K562 (cell line): Measurements from ENCODE around the gene ATAD3B. TPM values are rescaled to one million over a fixed set of nuclear protein-coding genes. Genes with fewer than 3 reads are reported as not detected.

Experiments
- COPS2 ChIP-seq: fragments of 450-650 bp; conservative IDR thresholded peaks from 2 replicates; pipeline ENCODE4 v1.6.1; 2016; ENCODE audit warnings: mild to moderate bottlenecking, moderate library complexity
- CREB1 ChIP-seq, 2 experiments: sonication (generic) in 1 of 2; formaldehyde crosslinking in 1 of 2; IDR thresholded peaks; 2 replicates each; pipeline versions ENCODE4 v1.6.1 to v1.8.0; 2012 to 2022; ENCODE audit warnings: inconsistent platforms in 1 of 2, mild to moderate bottlenecking in 1 of 2, missing genetic modification reagents in 1 of 2, moderate library complexity in 1 of 2
- ELF1 ChIP-seq: fragments of 200-800 bp; sonication (Bioruptor generic); IDR thresholded peaks from 2 replicates; pipeline ENCODE4 v1.6.1; 2016; ENCODE audit warnings: missing genetic modification characterization, missing compliant biosample characterization
- HDAC8 ChIP-seq: fragments of 450-650 bp; IDR thresholded peaks from 2 replicates; pipeline ENCODE4 v1.6.1; 2016; ENCODE audit warnings: mild to moderate bottlenecking, missing genetic modification characterization, moderate library complexity, missing compliant biosample characterization
- KLF16 ChIP-seq: IDR thresholded peaks from 2 replicates; pipeline ENCODE4 v1.6.1; 2016; ENCODE audit warnings: antibody characterized with exemption
- MBD2 ChIP-seq: sonication (generic); IDR thresholded peaks from 2 replicates; pipeline ENCODE4 v1.6.1; 2016; ENCODE audit warnings: low read depth, borderline replicate concordance
- MCM5 ChIP-seq: fragments of 450-650 bp; IDR thresholded peaks from 2 replicates; pipeline ENCODE4 v1.6.1; 2016; ENCODE audit warnings: low read depth
- MEF2A ChIP-seq: IDR thresholded peaks from 2 replicates; pipeline ENCODE4 v1.6.1; 2011; ENCODE audit warnings: low read depth, mild to moderate bottlenecking, low read length, moderate library complexity; ENCODE audit not compliant: control insufficient read depth
- NR1H2 ChIP-seq: sonication (generic); formaldehyde crosslinking; IDR thresholded peaks from 2 replicates; pipeline ENCODE4 v1.4.0; 2020; ENCODE audit warnings: mild to moderate bottlenecking, missing genetic modification reagents
- NR2C2 ChIP-seq, 2 experiments: fragments of 200-800 bp in 1 of 2; sonication (Bioruptor generic) in 1 of 2; sonication (generic) in 1 of 2; formaldehyde crosslinking in 1 of 2; IDR thresholded peaks; 2 replicates each; pipeline versions ENCODE4 v1.6.1 to v1.8.0; 2016 to 2022; ENCODE audit warnings: mild to moderate bottlenecking in 1 of 2, missing compliant biosample characterization in 1 of 2, missing genetic modification characterization in 1 of 2, missing genetic modification reagents in 1 of 2
- POU5F1 ChIP-seq: fragments of 150-350 bp; IDR thresholded peaks from 2 replicates; pipeline ENCODE4 v1.6.1; 2014; ENCODE audit warnings: borderline replicate concordance, low read length, low read depth, mild to moderate bottlenecking; ENCODE audit not compliant: partially characterized antibody
- RAD51 ChIP-seq: fragments of 450-650 bp; IDR thresholded peaks from 2 replicates; pipeline ENCODE4 v1.7.1; 2016; ENCODE audit warnings: low read depth, mild to moderate bottlenecking, borderline replicate concordance
- RFX7 ChIP-seq: fragments of 250-450 bp; sonication (Bioruptor Pico); IDR thresholded peaks from 2 replicates; pipeline ENCODE4 v1.5.1; 2021; ENCODE audit warnings: mild to moderate bottlenecking
- SAFB ChIP-seq: fragments of 200-400 bp; formaldehyde crosslinking; IDR thresholded peaks from 2 replicates; pipeline ENCODE4 v1.6.1; 2017; ENCODE audit warnings: low read depth, low read length, borderline replicate concordance
- SREBF2 ChIP-seq: sonication (generic); formaldehyde crosslinking; IDR thresholded peaks from 2 replicates; pipeline ENCODE4 v1.4.0; 2020; ENCODE audit warnings: mild to moderate bottlenecking, missing genetic modification reagents
- TAF15 ChIP-seq: fragments of 200-400 bp; formaldehyde crosslinking; IDR thresholded peaks from 2 replicates; pipeline ENCODE4 v1.6.1; 2017; ENCODE audit warnings: mild to moderate bottlenecking, low read depth, low read length, moderate library complexity
- U2AF2 ChIP-seq: fragments of 200-400 bp; formaldehyde crosslinking; optimal IDR thresholded peaks from 2 replicates; pipeline ENCODE3; 2017; ENCODE audit warnings: low read depth, mild to moderate bottlenecking, low read length
- ZNF3 ChIP-seq: fragments of 250-450 bp; sonication (Bioruptor Pico); IDR thresholded peaks from 2 replicates; pipeline ENCODE4 v1.5.0; 2021; ENCODE audit warnings: mild to moderate bottlenecking, moderate library complexity
- ZNF347 ChIP-seq: fragments of 450-650 bp; formaldehyde crosslinking; IDR thresholded peaks from 2 replicates; pipeline ENCODE4 v1.4.0; 2020; ENCODE audit warnings: low read depth, mild to moderate bottlenecking, moderate library complexity
- polyA plus RNA-seq, 8 experiments: library from polyadenylated mRNA; depleted of rRNA in 4 of 8; stranded (reverse) in 5 of 8; unstranded in 3 of 8; fragments of >200 nt; fragmentation: Nextera tagmentation in 2 of 8; fragmentation: Illumina TruSeq in 1 of 8; extraction: Ambion mirVana in 2 of 8; extraction: Trizol in 1 of 8; gene quantifications; 2 replicates each; pipeline versions ENCODE4 v1.2.1 to v1.2.3, GENCODE V29; 2011 to 2014; ENCODE audit warnings: inconsistent platforms in 1 of 8, missing spikeins in 1 of 8
- total RNA-seq, 7 experiments: library from RNA; depleted of rRNA in 6 of 7; stranded (reverse); fragments of >200 nt in 6 of 7; fragmentation: Illumina TruSeq in 2 of 7; extraction: Trizol in 2 of 7; gene quantifications; 2 replicates each; pipeline versions ENCODE4 v1.2.1 to v1.2.3, GENCODE V29; 2011 to 2021; ENCODE audit warnings: low replicate concordance in 1 of 7
- TF ChIP-seq, protein P1 (sequence below): fragments of 450-650 bp; IDR thresholded peaks from 2 replicates; pipeline ENCODE4 v1.6.1; 2016; ENCODE audit warnings: low read depth, mild to moderate bottlenecking, moderate library complexity
- TF ChIP-seq, protein P2 (sequence below): fragments of 250-450 bp; sonication (Bioruptor Pico); IDR thresholded peaks from 2 replicates; pipeline ENCODE4 v1.9.0; 2021; ENCODE audit warnings: mild to moderate bottlenecking, inconsistent platforms
- TF ChIP-seq, protein P3 (sequence below): sonication (generic); formaldehyde crosslinking; IDR thresholded peaks from 2 replicates; pipeline ENCODE4 v1.8.1; 2022; ENCODE audit warnings: missing genetic modification reagents
- TF ChIP-seq, protein P4 (sequence below): sonication (generic); formaldehyde crosslinking; IDR thresholded peaks from 2 replicates; pipeline ENCODE4 v1.8.0; 2022; ENCODE audit warnings: mild to moderate bottlenecking, missing genetic modification reagents

The ATAD3B gene
- total and polyA plus RNA-seq, 9 of the 15 experiments (the other 6 are each of a cell fraction or from before 2014, with no cell fraction given): 0.07 to 113 (median 27.7) TPM

DNA sequence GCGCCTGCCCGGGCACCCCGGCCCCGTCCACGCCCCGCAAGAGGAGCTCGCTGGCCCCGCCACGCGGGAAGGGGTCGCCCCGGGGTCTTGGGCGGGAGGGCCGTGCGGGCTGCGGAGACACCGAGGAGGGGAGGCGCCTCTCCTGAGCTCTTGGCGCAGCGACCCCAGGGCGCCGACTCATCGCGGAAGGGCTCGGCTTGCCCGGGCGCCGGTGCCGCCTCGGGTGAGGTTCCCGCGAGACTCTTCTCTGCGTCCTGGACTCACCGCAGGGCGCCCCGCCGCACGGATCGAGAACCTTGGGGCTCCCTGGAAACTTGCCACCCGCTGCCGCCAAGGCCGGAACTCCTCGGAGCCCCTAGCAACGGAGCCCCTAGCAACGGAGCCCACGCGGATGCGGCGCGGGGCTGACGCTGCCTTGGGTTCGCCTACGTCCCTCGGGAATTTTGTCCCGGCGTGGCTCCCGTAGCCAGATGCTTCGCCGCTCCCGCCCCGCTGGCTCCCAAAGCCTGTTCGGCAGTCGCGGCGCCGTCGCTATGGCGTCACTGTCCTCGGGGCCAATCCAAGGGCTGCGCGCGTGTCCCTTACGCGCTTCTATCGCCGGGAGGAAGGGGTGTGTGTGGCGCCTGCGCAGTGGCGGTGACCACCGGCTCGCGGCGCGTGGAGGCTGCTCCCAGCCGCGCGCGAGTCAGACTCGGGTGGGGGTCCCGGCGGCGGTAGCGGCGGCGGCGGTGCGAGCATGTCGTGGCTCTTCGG lies 40.1 kb downstream of the ATAD3B start, which contains the start of gene ATAD3A (continued):
- peak; percentile 89 for TF ChIP-seq POU5F1
- TF ChIP-seq NR2C2 (CRISPR knock-in tag; IDR thresholded peaks at IDR 0.05): peak; percentile 45; the same call in 1 of the 2 replicates
- TF ChIP-seq NR2C2 (tag; IDR thresholded peaks at IDR 0.05): peak; percentile 74; the same call in 1 of the 2 replicates
- peak; percentile 80 for TF ChIP-seq ELF1 (tag)
- no peak for TF ChIP-seq ZNF3 (CRISPR knock-in tag)
- no peak for TF ChIP-seq ZNF347 (CRISPR knock-in tag)
- TF ChIP-seq, protein P1, sequence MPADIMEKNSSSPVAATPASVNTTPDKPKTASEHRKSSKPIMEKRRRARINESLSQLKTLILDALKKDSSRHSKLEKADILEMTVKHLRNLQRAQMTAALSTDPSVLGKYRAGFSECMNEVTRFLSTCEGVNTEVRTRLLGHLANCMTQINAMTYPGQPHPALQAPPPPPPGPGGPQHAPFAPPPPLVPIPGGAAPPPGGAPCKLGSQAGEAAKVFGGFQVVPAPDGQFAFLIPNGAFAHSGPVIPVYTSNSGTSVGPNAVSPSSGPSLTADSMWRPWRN: no peak
- TF ChIP-seq NR1H2 (CRISPR knock-in tag): 0 out of 2 replicates have a peak, but pooled peaks have one; percentile 67
- 0 out of 2 replicates have a peak, but pooled peaks have one; percentile 78 for TF ChIP-seq SREBF2 (CRISPR knock-in tag)
- TF ChIP-seq COPS2: no peak
- peak; percentile 19; the same call in 1 of the 2 replicates for TF ChIP-seq HDAC8 (tag)
- peak; percentile 99 for TF ChIP-seq SAFB
- peak; percentile 89 for TF ChIP-seq MBD2
- no peak for TF ChIP-seq MCM5
- TF ChIP-seq RAD51: no peak
- TF ChIP-seq, protein P2, sequence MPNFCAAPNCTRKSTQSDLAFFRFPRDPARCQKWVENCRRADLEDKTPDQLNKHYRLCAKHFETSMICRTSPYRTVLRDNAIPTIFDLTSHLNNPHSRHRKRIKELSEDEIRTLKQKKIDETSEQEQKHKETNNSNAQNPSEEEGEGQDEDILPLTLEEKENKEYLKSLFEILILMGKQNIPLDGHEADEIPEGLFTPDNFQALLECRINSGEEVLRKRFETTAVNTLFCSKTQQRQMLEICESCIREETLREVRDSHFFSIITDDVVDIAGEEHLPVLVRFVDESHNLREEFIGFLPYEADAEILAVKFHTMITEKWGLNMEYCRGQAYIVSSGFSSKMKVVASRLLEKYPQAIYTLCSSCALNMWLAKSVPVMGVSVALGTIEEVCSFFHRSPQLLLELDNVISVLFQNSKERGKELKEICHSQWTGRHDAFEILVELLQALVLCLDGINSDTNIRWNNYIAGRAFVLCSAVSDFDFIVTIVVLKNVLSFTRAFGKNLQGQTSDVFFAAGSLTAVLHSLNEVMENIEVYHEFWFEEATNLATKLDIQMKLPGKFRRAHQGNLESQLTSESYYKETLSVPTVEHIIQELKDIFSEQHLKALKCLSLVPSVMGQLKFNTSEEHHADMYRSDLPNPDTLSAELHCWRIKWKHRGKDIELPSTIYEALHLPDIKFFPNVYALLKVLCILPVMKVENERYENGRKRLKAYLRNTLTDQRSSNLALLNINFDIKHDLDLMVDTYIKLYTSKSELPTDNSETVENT: peak; percentile 19; the same call in 1 of the 2 replicates
- no peak for TF ChIP-seq MEF2A
- TF ChIP-seq CREB1 (IDR thresholded peaks at IDR 0.05): peak; percentile 99
- peak; percentile 99 for TF ChIP-seq CREB1 (CRISPR knock-in tag; IDR thresholded peaks at IDR 0.05)
- TF ChIP-seq U2AF2: no peak
- TF ChIP-seq, protein P3, sequence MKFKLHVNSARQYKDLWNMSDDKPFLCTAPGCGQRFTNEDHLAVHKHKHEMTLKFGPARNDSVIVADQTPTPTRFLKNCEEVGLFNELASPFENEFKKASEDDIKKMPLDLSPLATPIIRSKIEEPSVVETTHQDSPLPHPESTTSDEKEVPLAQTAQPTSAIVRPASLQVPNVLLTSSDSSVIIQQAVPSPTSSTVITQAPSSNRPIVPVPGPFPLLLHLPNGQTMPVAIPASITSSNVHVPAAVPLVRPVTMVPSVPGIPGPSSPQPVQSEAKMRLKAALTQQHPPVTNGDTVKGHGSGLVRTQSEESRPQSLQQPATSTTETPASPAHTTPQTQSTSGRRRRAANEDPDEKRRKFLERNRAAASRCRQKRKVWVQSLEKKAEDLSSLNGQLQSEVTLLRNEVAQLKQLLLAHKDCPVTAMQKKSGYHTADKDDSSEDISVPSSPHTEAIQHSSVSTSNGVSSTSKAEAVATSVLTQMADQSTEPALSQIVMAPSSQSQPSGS: no peak
- TF ChIP-seq KLF16: peak; percentile 69
- no peak for TF ChIP-seq RFX7 (CRISPR knock-in tag)
- no peak for TF ChIP-seq TAF15
- TF ChIP-seq, protein P4, sequence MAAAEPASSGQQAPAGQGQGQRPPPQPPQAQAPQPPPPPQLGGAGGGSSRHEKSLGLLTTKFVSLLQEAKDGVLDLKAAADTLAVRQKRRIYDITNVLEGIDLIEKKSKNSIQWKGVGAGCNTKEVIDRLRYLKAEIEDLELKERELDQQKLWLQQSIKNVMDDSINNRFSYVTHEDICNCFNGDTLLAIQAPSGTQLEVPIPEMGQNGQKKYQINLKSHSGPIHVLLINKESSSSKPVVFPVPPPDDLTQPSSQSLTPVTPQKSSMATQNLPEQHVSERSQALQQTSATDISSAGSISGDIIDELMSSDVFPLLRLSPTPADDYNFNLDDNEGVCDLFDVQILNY (CRISPR knock-in tag): no peak
